GM10266 (cell line): ENCODE data around the gene DISP3.
"Not testable (repeated sequence)": the region's sequence is repeated elsewhere in the genome, so short reads cannot be mapped to it uniquely, and the experiment has no call there.

ENCODE experiments used
- DNase-seq: peaks from one replicate; pipeline ENCODE4 v3.0.0; 2012; ENCODE audit errors: extremely low spot score
- CTCF ChIP-seq: IDR thresholded peaks from 2 replicates; pipeline ENCODE4 v1.5.1; 2012; ENCODE audit warnings: mild to moderate bottlenecking, low read depth; ENCODE audit not compliant: control insufficient read depth, insufficient read depth; ENCODE audit errors: missing control alignments

Gene DISP3

DNA sequence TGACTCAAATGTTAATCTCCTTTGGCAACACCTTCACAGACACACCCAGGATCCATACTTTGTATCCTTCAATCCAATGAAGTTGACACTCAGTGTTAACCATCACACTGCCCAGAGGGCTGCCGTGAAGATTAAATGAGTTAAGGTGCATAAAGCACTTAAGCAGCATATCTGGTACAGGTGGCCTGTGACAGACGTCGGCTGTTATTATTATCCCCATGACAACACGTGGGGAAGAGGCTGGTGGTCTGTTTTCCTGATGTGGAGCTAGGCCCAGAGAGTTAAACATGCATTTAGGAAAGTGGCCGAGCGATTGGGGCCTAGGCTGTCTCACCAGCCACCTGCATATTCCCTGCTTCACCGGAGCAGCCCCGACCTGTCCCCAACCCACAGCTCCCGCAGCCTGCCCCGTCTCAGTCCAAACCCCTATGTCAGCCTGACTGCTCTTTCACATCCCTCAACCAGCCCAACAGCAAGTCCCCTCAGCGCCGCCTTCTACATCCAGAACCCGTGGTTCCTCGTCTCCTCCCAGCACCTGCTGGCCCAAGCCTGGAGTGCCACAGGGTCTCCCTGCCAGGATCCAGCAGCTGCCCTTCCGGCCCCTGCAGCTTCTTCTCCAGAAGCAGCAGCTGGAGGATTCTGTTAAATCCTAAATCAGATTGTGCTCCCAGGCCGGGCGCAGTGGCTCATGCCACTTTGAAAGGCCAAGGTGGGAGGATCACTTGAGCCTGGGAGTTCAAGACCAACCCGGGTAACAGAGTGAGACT lies 97.3 kb downstream of the DISP3 start:
- no peak for TF ChIP-seq CTCF
- DNase-seq, result no peak

GRCh38 chr1:11578004-11578403 lies 99.0 kb downstream of the DISP3 start:
- TF ChIP-seq CTCF, result no peak
- DNase-seq, result no peak

DNA sequence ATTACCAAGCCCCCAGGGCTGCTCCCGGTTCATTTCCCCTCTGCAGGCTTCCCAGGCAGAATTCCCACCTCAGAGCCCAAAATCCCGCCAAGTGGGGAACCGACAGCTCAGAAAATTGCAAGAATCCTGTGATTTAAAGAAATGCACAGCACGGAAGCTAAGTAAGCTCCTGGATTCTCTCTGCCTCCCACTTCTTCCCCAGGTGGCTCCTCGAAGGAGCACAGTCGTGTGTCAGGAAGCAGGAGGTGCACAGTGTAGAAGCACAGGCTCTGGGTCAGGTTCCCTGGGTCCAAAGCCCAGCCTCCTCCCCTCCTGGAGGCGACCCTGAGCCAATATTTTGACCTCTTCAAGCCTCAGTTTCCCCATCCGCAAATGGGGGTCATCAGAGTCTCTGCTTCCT lies 100.6 kb downstream of the DISP3 start:
- TF ChIP-seq CTCF, result no peak
- no peak for DNase-seq

DNA sequence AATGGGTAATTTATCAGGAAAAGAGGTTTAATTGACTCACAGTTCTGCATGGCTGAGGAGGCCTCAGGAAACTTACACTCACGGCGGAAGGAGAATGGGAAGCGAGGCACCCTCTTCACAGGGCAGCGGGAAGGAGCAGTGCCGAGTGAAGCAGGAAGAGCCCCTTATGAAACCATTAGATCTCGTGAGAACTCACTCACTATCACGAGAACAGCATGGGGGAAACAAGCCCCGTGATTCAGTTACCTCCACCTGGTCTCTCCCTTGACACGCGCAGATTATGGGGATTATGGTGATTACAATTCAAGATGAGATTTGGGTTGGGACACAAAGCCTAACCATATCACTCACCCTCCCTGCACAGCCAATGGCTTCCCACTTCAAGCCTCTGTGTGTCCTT lies 101.1 kb downstream of the DISP3 start:
- DNase-seq, result not testable (repeated sequence)

DNA sequence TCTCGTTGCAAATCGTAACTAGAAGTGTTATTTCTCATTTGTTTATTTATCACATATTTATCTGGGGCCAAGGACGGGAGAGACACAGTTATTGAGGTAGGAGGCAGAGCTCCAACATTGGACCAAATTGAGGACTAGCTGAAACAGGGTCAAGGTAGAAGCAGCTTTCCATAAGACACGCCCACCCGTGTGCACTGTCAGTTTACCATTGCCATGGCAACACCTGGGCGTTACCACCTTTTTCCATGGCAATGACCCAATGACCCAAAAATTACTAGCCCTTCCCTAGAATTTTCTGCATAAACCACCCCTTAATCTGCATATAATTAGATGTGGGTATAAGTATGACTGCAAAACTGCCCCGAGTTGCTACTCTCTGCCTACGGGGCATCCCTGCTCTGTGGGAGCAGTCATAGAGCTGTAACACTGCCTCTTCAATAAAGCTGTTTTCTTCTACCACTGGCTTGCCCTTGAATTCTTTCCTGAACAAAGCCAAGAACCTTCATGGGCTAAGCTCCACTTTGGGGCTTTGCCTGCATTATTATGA lies 102.6 kb downstream of the DISP3 start:
- DNase-seq, result no peak
- TF ChIP-seq CTCF, result no peak

DNA sequence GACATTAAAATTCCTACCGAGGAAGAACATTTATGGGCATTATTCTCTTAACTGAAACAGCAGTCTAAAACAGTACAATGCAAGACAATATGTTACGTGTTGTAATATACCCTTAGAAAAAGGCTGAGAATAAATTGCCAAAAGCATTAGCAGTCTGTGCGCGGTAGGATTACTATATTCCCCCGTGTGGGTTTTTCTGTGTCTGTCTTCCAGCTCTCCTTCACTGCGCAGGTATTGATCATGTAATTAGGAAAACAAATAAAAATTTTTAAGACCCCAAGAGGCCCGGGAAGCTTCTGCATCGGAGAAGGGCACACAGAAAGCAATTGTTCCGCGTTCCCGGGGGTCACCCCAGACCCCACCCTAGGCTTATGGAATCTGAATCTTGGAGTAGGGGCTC lies 106.4 kb downstream of the DISP3 start:
- TF ChIP-seq CTCF, result no peak
- no peak for DNase-seq
